Measurements from ENCODE around the gene CTNNA3.

Gene CTNNA3

GRCh38 chr10:67043041-67043440, 653.0 kb downstream of the CTNNA3 start:
- in situ Hi-C loops (cut with MboI; ENCODE audit: low pct_unique_long_range_greater_than_20kb, low sequenced_read_pairs, unreplicated experiment) = no loop called here
- no peak for TF ChIP-seq CTCF (IDR thresholded peaks at IDR 0.05; ENCODE audit: extremely low read depth, insufficient read depth, missing control alignments)
- no peak for DNase-seq (ENCODE audit: low spot score)

GRCh38 chr10:67036808-67037207, 659.2 kb downstream of the CTNNA3 start:
- TF ChIP-seq CTCF (IDR thresholded peaks at IDR 0.05; ENCODE audit: extremely low read depth, insufficient read depth, missing control alignments) = no peak
- no peak for DNase-seq (ENCODE audit: low spot score)
- in situ Hi-C loops (cut with MboI; ENCODE audit: low pct_unique_long_range_greater_than_20kb, low sequenced_read_pairs, unreplicated experiment) = no loop called here

GRCh38 chr10:67033878-67034277, 662.1 kb downstream of the CTNNA3 start:
- DNase-seq (ENCODE audit: low spot score) = no peak
- in situ Hi-C loops (cut with MboI; ENCODE audit: low pct_unique_long_range_greater_than_20kb, low sequenced_read_pairs, unreplicated experiment) = no loop called here
- TF ChIP-seq CTCF (IDR thresholded peaks at IDR 0.05; ENCODE audit: extremely low read depth, insufficient read depth, missing control alignments) = no peak

GRCh38 chr10:67022099-67022498, 673.9 kb downstream of the CTNNA3 start:
- in situ Hi-C loops (cut with MboI; ENCODE audit: low pct_unique_long_range_greater_than_20kb, low sequenced_read_pairs, unreplicated experiment) = no loop called here
- no peak for TF ChIP-seq CTCF (IDR thresholded peaks at IDR 0.05; ENCODE audit: extremely low read depth, insufficient read depth, missing control alignments)
- no peak for DNase-seq (ENCODE audit: low spot score)

- in situ Hi-C loops (cut with MboI; ENCODE audit: low pct_unique_long_range_greater_than_20kb, low sequenced_read_pairs, unreplicated experiment) = no loop called here
- no peak for DNase-seq (ENCODE audit: low spot score)
- TF ChIP-seq CTCF (IDR thresholded peaks at IDR 0.05; ENCODE audit: extremely low read depth, insufficient read depth, missing control alignments) = no peak
These were observed 678.8 kb downstream of the CTNNA3 start for GRCh38 chr10:67017218-67017617.

- TF ChIP-seq CTCF (IDR thresholded peaks at IDR 0.05; ENCODE audit: extremely low read depth, insufficient read depth, missing control alignments) = no peak
- no peak for DNase-seq (ENCODE audit: low spot score)
- in situ Hi-C loops (cut with MboI; ENCODE audit: low pct_unique_long_range_greater_than_20kb, low sequenced_read_pairs, unreplicated experiment) = no loop called here
These were observed 680.8 kb downstream of the CTNNA3 start for GRCh38 chr10:67015225-67015624.

GRCh38 chr10:67011981-67012380, 684.0 kb downstream of the CTNNA3 start:
- DNase-seq (ENCODE audit: low spot score) = no peak
- in situ Hi-C loops (cut with MboI; ENCODE audit: low pct_unique_long_range_greater_than_20kb, low sequenced_read_pairs, unreplicated experiment) = no loop called here
- no peak for TF ChIP-seq CTCF (IDR thresholded peaks at IDR 0.05; ENCODE audit: extremely low read depth, insufficient read depth, missing control alignments)
